Mesendoderm (in vitro differentiated cells): ENCODE results near the gene WLS.
A peak's percentile ranks its signal among the peaks of the same experiment; 100 is the strongest.

ENCODE experiments used
- DNase-seq: peaks from one replicate; pipeline ENCODE4 v3.0.0; 2013
- H2AK5ac ChIP-seq: 2 replicates; pipeline ENCODE4 v1.6.1; 2013; ENCODE audit warnings: low read length, inconsistent platforms
- H2BK120ac ChIP-seq: 2 replicates; pipeline ENCODE4 v1.6.1; 2013; ENCODE audit warnings: low read depth, mild to moderate bottlenecking, low read length, moderate library complexity, mixed read lengths
- H2BK15ac ChIP-seq: replicated peaks from 2 replicates; pipeline ENCODE4 v1.6.1; 2013; ENCODE audit warnings: low read depth, mild to moderate bottlenecking, moderate library complexity
- H2BK5ac ChIP-seq: 2 replicates; pipeline ENCODE4 v1.6.1; 2013; ENCODE audit warnings: low read length, inconsistent platforms
- H3K18ac ChIP-seq: 2 replicates; pipeline ENCODE4 v1.6.1; 2013; ENCODE audit warnings: mild to moderate bottlenecking, low read length, mixed read lengths
- H3K23ac ChIP-seq: one replicate; pipeline ENCODE4 v1.6.1; 2013; ENCODE audit warnings: low read length
- H3K27ac ChIP-seq: 2 replicates; pipeline ENCODE4 v1.5.1; 2013; ENCODE audit warnings: low read depth, mild to moderate bottlenecking, inconsistent platforms, low read length, moderate library complexity
- H3K27me3 ChIP-seq: 2 replicates; pipeline ENCODE4 v1.6.1; 2013; ENCODE audit warnings: low read length, control low read depth, mild to moderate bottlenecking, inconsistent platforms; ENCODE audit not compliant: insufficient read depth, poor library complexity
- H3K36me3 ChIP-seq: 2 replicates; pipeline ENCODE4 v1.6.1; 2013; ENCODE audit warnings: low read length, inconsistent platforms; ENCODE audit not compliant: control insufficient read depth, insufficient read depth
- H3K4ac ChIP-seq: one replicate; pipeline ENCODE4 v1.6.1; 2013; ENCODE audit warnings: low read depth, mild to moderate bottlenecking, low read length, moderate library complexity
- H3K4me1 ChIP-seq: 2 replicates; pipeline ENCODE4 v1.6.1; 2013; ENCODE audit warnings: low read depth, low read length, inconsistent platforms; ENCODE audit not compliant: control insufficient read depth
- H3K4me2 ChIP-seq: 2 replicates; pipeline ENCODE4 v1.6.1; 2013; ENCODE audit warnings: low read length
- H3K4me3 ChIP-seq: 2 replicates; pipeline ENCODE4 v1.5.1; 2013; ENCODE audit warnings: mild to moderate bottlenecking, low read length
- H3K56ac ChIP-seq: one replicate; pipeline ENCODE4 v1.6.1; 2013; ENCODE audit warnings: low read length
- H3K79me1 ChIP-seq: 2 replicates; pipeline ENCODE4 v1.6.1; 2013; ENCODE audit warnings: low read length, inconsistent platforms
- H3K79me2 ChIP-seq: 2 replicates; pipeline ENCODE4 v1.6.1; 2013; ENCODE audit warnings: mild to moderate bottlenecking, low read length; ENCODE audit not compliant: control insufficient read depth, insufficient read depth
- H3K9ac ChIP-seq: 2 replicates; pipeline ENCODE4 v1.6.1; 2013; ENCODE audit warnings: low read length, inconsistent platforms
- H4K5ac ChIP-seq: one replicate; pipeline ENCODE4 v1.6.1; 2013; ENCODE audit warnings: low read length
- H4K8ac ChIP-seq: one replicate; pipeline ENCODE4 v1.6.1; 2013; ENCODE audit warnings: low read depth, mild to moderate bottlenecking, control low read depth, low read length, moderate library complexity
- WGBS: extraction: QIAGEN DNeasy Blood & Tissue Kit; methylation state at CpG from one replicate; pipeline ENCODE4 v1.1.7; 2013; ENCODE audit warnings: low lambda C conversion rate, missing lambda C conversion rate; ENCODE audit not compliant: insufficient coverage; ENCODE audit errors: extremely low coverage; 5-methylcytosine and 5-hydroxymethylcytosine counted together

Gene WLS

GRCh38 chr1:68145418-68146126 lies 86.8 kb downstream of the WLS start:
- no peaks in the 10 kb centered on the region for H3K27me3 ChIP-seq
- H3K4ac ChIP-seq: no peak overlapping the region
- no peak overlapping the region for H3K9ac ChIP-seq
- H3K36me3 ChIP-seq: peaks cover 5% of the 10 kb centered on the region
- no peak overlapping the region for H2AK5ac ChIP-seq
- no peak overlapping the region for H2BK5ac ChIP-seq
- no peak overlapping the region for H3K4me3 ChIP-seq
- no peak overlapping the region for H2BK15ac ChIP-seq
- no peak overlapping the region for H3K27ac ChIP-seq
- no CpG with 5 or more reads among the region's 10 CpGs for WGBS
- no peak overlapping the region for H3K56ac ChIP-seq
- H4K5ac ChIP-seq: no peak overlapping the region
- H3K79me1 ChIP-seq: no peaks in the 10 kb centered on the region
- no peaks in the 10 kb centered on the region for H3K79me2 ChIP-seq
- H3K23ac ChIP-seq: no peak overlapping the region
- H4K8ac ChIP-seq: no peak overlapping the region
- H3K18ac ChIP-seq: no peak overlapping the region
- peaks cover 5% of the 10 kb centered on the region for H3K4me1 ChIP-seq
- H2BK120ac ChIP-seq: no peak overlapping the region
- DNase-seq: no peak
- H3K4me2 ChIP-seq: no peak overlapping the region

DNA sequence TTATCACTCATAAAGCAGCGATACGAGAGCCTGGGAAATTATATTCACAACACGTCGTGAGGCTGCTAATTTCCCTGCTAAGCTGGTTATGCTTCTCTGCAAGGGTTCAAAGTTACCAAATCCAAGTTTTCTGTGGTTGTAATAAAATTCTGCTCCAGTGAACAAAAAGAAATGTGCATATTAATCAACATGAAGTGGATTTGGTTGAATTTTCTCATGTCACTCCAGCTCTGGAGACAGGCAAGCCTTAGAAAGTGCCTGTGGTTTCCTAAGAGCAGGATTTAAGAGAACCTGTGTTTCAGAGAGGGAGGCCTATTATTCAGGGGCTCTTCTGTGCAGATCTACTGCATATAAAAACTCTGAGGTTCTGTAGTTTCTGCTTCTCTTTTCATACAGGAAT lies 87.5 kb downstream of the WLS start:
- DNase-seq: no peak
- no peaks in the 10 kb centered on the region for H3K27me3 ChIP-seq
- H2BK120ac ChIP-seq: no peak overlapping the region
- H3K79me1 ChIP-seq: no peaks in the 10 kb centered on the region
- WGBS: no CpG with 5 or more reads among the region's 4 CpGs
- no peak overlapping the region for H3K56ac ChIP-seq
- no peak overlapping the region for H3K4me3 ChIP-seq
- H2AK5ac ChIP-seq: no peak overlapping the region
- no peak overlapping the region for H4K8ac ChIP-seq
- no peak overlapping the region for H3K9ac ChIP-seq
- no peak overlapping the region for H3K4me2 ChIP-seq
- H2BK15ac ChIP-seq: no peak overlapping the region
- peaks cover 5% of the 10 kb centered on the region for H3K4me1 ChIP-seq
- no peak overlapping the region for H4K5ac ChIP-seq
- no peak overlapping the region for H3K18ac ChIP-seq
- no peak overlapping the region for H3K23ac ChIP-seq
- H3K4ac ChIP-seq: no peak overlapping the region
- H3K79me2 ChIP-seq: no peaks in the 10 kb centered on the region
- no peak overlapping the region for H2BK5ac ChIP-seq
- peaks cover 3% of the 10 kb centered on the region for H3K36me3 ChIP-seq
- no peak overlapping the region for H3K27ac ChIP-seq

DNA sequence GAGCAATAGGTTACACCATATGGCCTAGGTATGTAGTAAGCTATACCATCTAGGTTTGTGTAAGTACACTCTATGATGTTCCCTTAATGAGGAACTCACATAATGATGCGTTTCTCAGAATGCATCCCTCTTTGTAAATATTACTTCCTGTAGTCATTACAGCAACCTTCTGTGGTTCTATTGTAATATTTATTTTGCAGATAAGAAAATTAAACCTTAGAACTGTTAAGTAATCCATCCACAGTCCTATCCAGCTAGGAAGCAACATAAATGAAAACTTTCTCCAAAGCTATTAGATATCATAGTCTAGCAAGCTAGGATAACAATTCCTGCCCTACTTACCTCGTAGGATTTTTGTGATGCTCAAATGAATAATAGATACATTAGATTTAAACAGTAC lies 88.7 kb downstream of the WLS start:
- H4K8ac ChIP-seq: no peak overlapping the region
- H3K79me2 ChIP-seq: no peaks in the 10 kb centered on the region
- no peak overlapping the region for H3K9ac ChIP-seq
- H3K4ac ChIP-seq: no peak overlapping the region
- H2BK5ac ChIP-seq: no peak overlapping the region
- H4K5ac ChIP-seq: no peak overlapping the region
- no peak overlapping the region for H2BK15ac ChIP-seq
- no peak overlapping the region for H2BK120ac ChIP-seq
- peaks cover 5% of the 10 kb centered on the region for H3K4me1 ChIP-seq
- H3K23ac ChIP-seq: no peak overlapping the region
- peaks cover 2% of the 10 kb centered on the region for H3K36me3 ChIP-seq
- H3K4me3 ChIP-seq: no peak overlapping the region
- WGBS: no CpG with 5 or more reads among the region's 2 CpGs
- no peak overlapping the region for H3K27ac ChIP-seq
- DNase-seq: no peak
- H3K4me2 ChIP-seq: no peak overlapping the region
- H3K79me1 ChIP-seq: no peaks in the 10 kb centered on the region
- no peak overlapping the region for H2AK5ac ChIP-seq
- no peak overlapping the region for H3K18ac ChIP-seq
- H3K27me3 ChIP-seq: no peaks in the 10 kb centered on the region
- no peak overlapping the region for H3K56ac ChIP-seq

DNA sequence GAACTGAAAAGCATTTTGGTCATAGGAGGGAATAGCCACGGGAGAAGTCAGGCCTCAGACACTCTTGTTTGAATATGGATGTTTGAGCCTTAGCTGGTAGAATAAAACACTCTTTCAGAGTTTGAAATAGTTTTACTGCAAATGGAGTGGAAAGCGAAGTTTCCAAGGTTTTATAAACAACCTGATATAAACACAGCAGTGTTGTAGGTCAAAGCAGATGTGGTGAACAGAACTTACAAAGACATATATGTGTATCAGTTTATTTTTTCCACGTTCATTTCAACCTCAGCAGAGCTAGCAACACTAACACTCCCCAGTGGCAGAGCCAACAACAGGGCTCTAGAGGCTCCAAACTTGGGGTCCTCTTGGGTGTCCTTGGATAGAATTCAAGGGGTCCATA lies 89.9 kb downstream of the WLS start:
- no peak overlapping the region for H4K5ac ChIP-seq
- no peak overlapping the region for H3K18ac ChIP-seq
- H2BK120ac ChIP-seq: no peak overlapping the region
- H2BK5ac ChIP-seq: no peak overlapping the region
- no peak overlapping the region for H2AK5ac ChIP-seq
- H3K23ac ChIP-seq: no peak overlapping the region
- peaks cover 4% of the 10 kb centered on the region for H3K36me3 ChIP-seq
- no peak overlapping the region for H3K4me2 ChIP-seq
- H4K8ac ChIP-seq: no peak overlapping the region
- no CpG with 5 or more reads among the region's 3 CpGs for WGBS
- no peaks in the 10 kb centered on the region for H3K79me1 ChIP-seq
- no peaks in the 10 kb centered on the region for H3K27me3 ChIP-seq
- H3K27ac ChIP-seq: peak overlapping the region; percentile 59
- H3K4me1 ChIP-seq: peaks cover 5% of the 10 kb centered on the region
- no peak overlapping the region for H3K4me3 ChIP-seq
- H2BK15ac ChIP-seq: no peak overlapping the region
- peak overlapping the region; percentile 12 for H3K9ac ChIP-seq
- no peaks in the 10 kb centered on the region for H3K79me2 ChIP-seq
- DNase-seq: no peak
- H3K56ac ChIP-seq: no peak overlapping the region
- H3K4ac ChIP-seq: no peak overlapping the region

DNA sequence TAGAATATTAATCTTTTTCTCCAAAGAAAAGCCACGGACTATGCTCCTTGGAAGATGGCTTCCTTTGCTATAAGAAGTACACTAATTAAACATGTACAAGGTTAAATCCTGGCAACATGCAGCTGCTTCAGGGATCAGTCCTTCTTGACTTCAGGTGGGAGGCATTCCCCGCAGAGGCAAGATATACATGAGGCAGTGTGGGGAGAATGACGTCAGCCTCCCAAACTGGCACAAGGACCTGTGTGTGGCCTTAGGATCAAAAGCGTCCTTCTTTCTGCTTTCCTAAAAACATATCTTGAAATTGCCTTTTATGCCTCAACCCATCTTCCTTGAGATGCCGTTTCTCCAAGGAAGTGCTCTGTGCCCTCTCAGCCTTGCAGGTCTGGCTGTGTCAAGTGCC lies 90.3 kb downstream of the WLS start:
- H2BK120ac ChIP-seq: no peak overlapping the region
- H3K79me1 ChIP-seq: no peaks in the 10 kb centered on the region
- H3K79me2 ChIP-seq: no peaks in the 10 kb centered on the region
- no peak overlapping the region for H2AK5ac ChIP-seq
- H3K4me3 ChIP-seq: no peak overlapping the region
- no peak overlapping the region for H3K4ac ChIP-seq
- no CpG with 5 or more reads among the region's 5 CpGs for WGBS
- no peak overlapping the region for H3K23ac ChIP-seq
- H3K36me3 ChIP-seq: peaks cover 4% of the 10 kb centered on the region
- no peaks in the 10 kb centered on the region for H3K27me3 ChIP-seq
- H3K4me1 ChIP-seq: peaks cover 5% of the 10 kb centered on the region
- no peak overlapping the region for H3K4me2 ChIP-seq
- H3K27ac ChIP-seq: peak overlapping the region; percentile 59
- no peak overlapping the region for H4K5ac ChIP-seq
- no peak overlapping the region for H2BK5ac ChIP-seq
- peak; percentile 52 for DNase-seq
- no peak overlapping the region for H2BK15ac ChIP-seq
- no peak overlapping the region for H4K8ac ChIP-seq
- peak overlapping the region; percentile 1 for H3K56ac ChIP-seq
- H3K18ac ChIP-seq: no peak overlapping the region
- H3K9ac ChIP-seq: peak overlapping the region; percentile 12
